Astrocyte (in vitro differentiated cells and primary cell): ENCODE results near the gene PTPN22.

Experiments used
- EZH2 ChIP-seq: IDR thresholded peaks from 2 replicates; pipeline ENCODE4 v1.6.1; 2012; ENCODE audit warnings: mild to moderate bottlenecking, low read length, inconsistent platforms; ENCODE audit not compliant: insufficient read depth
- TF ChIP-seq, protein P1 (sequence below): IDR thresholded peaks from 2 replicates; pipeline ENCODE4 v1.5.1; 2011; ENCODE audit warnings: low read depth, mild to moderate bottlenecking, inconsistent platforms, low read length, moderate library complexity; ENCODE audit not compliant: insufficient read depth

- TF ChIP-seq, protein P1, sequence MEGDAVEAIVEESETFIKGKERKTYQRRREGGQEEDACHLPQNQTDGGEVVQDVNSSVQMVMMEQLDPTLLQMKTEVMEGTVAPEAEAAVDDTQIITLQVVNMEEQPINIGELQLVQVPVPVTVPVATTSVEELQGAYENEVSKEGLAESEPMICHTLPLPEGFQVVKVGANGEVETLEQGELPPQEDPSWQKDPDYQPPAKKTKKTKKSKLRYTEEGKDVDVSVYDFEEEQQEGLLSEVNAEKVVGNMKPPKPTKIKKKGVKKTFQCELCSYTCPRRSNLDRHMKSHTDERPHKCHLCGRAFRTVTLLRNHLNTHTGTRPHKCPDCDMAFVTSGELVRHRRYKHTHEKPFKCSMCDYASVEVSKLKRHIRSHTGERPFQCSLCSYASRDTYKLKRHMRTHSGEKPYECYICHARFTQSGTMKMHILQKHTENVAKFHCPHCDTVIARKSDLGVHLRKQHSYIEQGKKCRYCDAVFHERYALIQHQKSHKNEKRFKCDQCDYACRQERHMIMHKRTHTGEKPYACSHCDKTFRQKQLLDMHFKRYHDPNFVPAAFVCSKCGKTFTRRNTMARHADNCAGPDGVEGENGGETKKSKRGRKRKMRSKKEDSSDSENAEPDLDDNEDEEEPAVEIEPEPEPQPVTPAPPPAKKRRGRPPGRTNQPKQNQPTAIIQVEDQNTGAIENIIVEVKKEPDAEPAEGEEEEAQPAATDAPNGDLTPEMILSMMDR = no peak
- TF ChIP-seq EZH2 = no peak
Observed at GRCh38 chr1:113876176-113876575, 4.7 kb upstream of the PTPN22 start.
